Type B pancreatic cell (in vitro differentiated cells): ENCODE results near the gene C7orf57. TPM values are rescaled to one million over a fixed set of nuclear protein-coding genes. Genes with fewer than 3 reads are reported as not detected.

Experiments used
- DNase-seq: peaks from one replicate; pipeline ENCODE4 v3.0.0; 2021; ENCODE audit warnings: mixed read lengths; ENCODE audit not compliant: unreplicated experiment; ENCODE audit errors: extremely low spot score
- H3K27ac Mint-ChIP-seq: 2 replicates; pipeline ENCODE4 v1.8.0; 2021; ENCODE audit warnings: mild to moderate bottlenecking, mixed read lengths
- H3K27me3 Mint-ChIP-seq: 2 replicates; pipeline ENCODE4 v1.8.0; 2021; ENCODE audit warnings: mixed read lengths
- H3K36me3 Mint-ChIP-seq: 2 replicates; pipeline ENCODE4 v1.8.0; 2021; ENCODE audit warnings: mixed read lengths
- H3K4me1 Mint-ChIP-seq: one replicate; pipeline ENCODE4 v1.8.0; 2021; ENCODE audit warnings: mixed read lengths; ENCODE audit not compliant: unreplicated experiment
- H3K4me3 Mint-ChIP-seq: 2 replicates; pipeline ENCODE4 v1.8.0; 2021; ENCODE audit warnings: mild to moderate bottlenecking, mixed read lengths
- H3K9me3 Mint-ChIP-seq: 2 replicates; pipeline ENCODE4 v1.8.0; 2021; ENCODE audit warnings: mixed read lengths
- CTCF ChIP-seq: fragments of 200-600 bp; sonication (generic); conservative IDR thresholded peaks from 2 replicates; pipeline ENCODE4 v1.5.0; 2021; ENCODE audit warnings: antibody characterized with exemption, mild to moderate bottlenecking
- total RNA-seq: library from RNA; stranded (reverse); gene quantifications from 2 replicates; pipeline ENCODE4 v1.2.1, GENCODE V29; 2021; ENCODE audit warnings: low replicate concordance

C7orf57 gene
- total RNA-seq, 1 donor from 2014 or later: 1.5 TPM

- DNase-seq: no peak
- Mint-ChIP-seq H3K27me3 (peaks cover 20% of the 10 kb centered on the region), H3K27ac (peak overlapping the region; percentile 18), H3K4me3 (no peak overlapping the region), H3K9me3 (no peaks in the 10 kb centered on the region), H3K36me3 (no peaks in the 10 kb centered on the region), H3K4me1 (peaks cover 13% of the 10 kb centered on the region)
- no peak for TF ChIP-seq CTCF
These were observed 50.6 kb downstream of the C7orf57 start for GRCh38 chr7:48085942-48086341.

- no peak for DNase-seq
- no peak for TF ChIP-seq CTCF
- H3K4me1 Mint-ChIP-seq: peaks cover 13% of the 10 kb centered on the region
- no peaks in the 10 kb centered on the region for H3K9me3 Mint-ChIP-seq
- peaks cover 4% of the 10 kb centered on the region for H3K36me3 Mint-ChIP-seq
- H3K27ac Mint-ChIP-seq: peak overlapping the region; percentile 26
- H3K27me3 Mint-ChIP-seq: peaks cover 29% of the 10 kb centered on the region
- peak overlapping the region; percentile 45 for H3K4me3 Mint-ChIP-seq
These were observed 52.0 kb downstream of the C7orf57 start for GRCh38 chr7:48087349-48087748.

- Mint-ChIP-seq H3K27ac (peak overlapping the region; percentile 91), H3K9me3 (no peaks in the 10 kb centered on the region), H3K4me3 (peak overlapping the region; percentile 92), H3K27me3 (peaks cover 29% of the 10 kb centered on the region), H3K4me1 (peaks cover 13% of the 10 kb centered on the region), H3K36me3 (peaks cover 4% of the 10 kb centered on the region)
- DNase-seq: no peak
- no peak for TF ChIP-seq CTCF
These were observed 53.3 kb downstream of the C7orf57 start for GRCh38 chr7:48088559-48089045.

DNA sequence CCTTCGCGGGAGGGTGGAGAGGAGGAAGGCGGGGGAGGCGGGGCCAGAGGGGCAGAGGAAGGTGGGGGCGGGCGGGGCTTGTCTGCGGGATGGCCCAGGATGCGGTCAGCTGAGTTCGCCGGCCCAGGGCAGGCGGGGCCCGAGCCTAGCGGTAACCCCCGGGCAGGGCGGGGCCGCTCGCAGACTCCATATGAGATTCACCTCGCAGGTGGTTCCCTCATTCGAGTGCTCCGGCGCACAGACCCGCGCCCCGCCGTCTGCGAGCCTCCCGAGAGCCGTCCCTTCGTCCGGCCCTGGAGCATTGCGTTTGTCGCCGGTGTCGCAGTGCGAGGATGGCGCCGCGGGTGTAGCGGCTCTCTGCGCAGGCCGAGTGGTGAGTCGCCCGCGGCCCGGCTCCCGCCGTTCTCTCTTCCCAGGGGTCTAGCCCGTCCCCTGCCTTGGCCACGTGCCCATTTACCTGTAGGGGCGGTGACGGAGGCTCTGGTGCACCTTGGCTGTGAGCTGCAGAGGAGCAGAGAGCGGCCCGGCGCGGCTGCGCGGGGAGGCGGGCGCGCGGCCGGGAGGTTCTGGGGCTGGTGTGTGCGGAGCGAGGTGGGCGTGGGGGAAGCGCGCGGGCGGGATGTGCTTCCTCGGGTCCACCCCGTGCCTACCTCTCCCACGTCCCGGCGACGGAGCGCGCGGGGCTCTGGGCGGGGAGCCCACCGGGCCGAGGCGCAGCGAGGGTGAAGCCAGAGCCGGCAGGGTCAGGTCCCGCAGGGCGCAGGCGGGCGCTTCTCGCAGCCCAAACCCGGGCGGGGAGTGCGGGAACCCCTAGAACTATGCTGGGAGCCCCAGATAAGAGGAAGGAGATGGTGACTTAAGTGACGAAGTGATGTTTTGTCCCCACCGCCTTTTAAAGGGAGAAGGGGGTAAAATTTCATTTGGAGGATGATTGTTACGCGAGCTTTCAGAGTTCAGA, 54.0 kb downstream of the C7orf57 start, which contains the start of gene UPP1:
TSS of gene UPP1 (plus strand) at position 220 of the 958 bp plus-strand sequence. CDS start 5,519 bp downstream, outside the sequence.
- Mint-ChIP-seq H3K27me3 (peaks cover 29% of the 10 kb centered on the region), H3K4me3 (peak within 1 kb of the TSS; percentile 92), H3K27ac (peak within 1 kb of the TSS; percentile 91), H3K36me3 (peaks cover 4% of the 10 kb centered on the region), H3K9me3 (no peaks in the 10 kb centered on the region), H3K4me1 (peaks cover 13% of the 10 kb centered on the region)
- no peak for TF ChIP-seq CTCF
- peak; percentile 83 for DNase-seq

DNA sequence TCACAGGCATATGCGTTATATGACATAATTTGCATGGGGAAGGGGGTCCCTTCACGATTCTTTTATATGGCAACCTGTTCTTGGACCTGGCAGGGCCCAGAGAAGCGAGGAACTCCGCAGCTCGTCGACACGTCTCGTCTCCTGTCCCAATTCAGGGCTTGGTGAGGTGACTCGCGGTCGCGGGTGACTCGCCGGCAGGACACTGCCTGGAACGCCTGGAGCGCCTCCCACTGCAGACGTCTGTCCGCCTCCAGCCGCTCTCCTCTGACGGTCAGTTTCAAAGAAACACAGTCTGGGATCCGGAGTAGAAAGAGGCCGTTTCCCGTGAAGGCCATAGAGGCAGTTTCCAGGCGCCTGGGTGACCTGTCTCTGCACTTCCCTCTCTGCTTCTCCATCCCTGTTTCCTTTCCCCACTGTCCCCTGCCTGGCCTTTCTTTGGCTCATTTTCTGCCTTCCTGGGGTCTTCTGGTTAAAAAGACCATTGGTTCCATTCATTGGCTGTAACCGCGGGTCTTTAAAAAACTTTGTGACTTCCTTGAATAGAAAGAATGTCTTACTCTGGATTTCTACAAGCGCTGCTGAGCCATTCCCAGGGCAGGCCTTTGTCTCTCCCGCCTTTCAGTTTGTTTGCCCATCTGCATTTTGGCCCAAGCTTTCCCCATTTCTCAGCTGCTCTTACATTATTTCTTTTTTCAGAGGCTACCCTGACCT, 54.9 kb downstream of the C7orf57 start:
- peaks cover 29% of the 10 kb centered on the region for H3K27me3 Mint-ChIP-seq
- no peak for DNase-seq
- peaks cover 9% of the 10 kb centered on the region for H3K4me1 Mint-ChIP-seq
- no peaks in the 10 kb centered on the region for H3K9me3 Mint-ChIP-seq
- H3K27ac Mint-ChIP-seq: peak overlapping the region; percentile 10
- H3K36me3 Mint-ChIP-seq: peaks cover 4% of the 10 kb centered on the region
- TF ChIP-seq CTCF: no peak
- H3K4me3 Mint-ChIP-seq: peak overlapping the region; percentile 92
